ENCODE measurements around the gene REELD1.
A peak's percentile ranks its signal among the peaks of the same experiment; 100 is the strongest.

The REELD1 gene

DNA sequence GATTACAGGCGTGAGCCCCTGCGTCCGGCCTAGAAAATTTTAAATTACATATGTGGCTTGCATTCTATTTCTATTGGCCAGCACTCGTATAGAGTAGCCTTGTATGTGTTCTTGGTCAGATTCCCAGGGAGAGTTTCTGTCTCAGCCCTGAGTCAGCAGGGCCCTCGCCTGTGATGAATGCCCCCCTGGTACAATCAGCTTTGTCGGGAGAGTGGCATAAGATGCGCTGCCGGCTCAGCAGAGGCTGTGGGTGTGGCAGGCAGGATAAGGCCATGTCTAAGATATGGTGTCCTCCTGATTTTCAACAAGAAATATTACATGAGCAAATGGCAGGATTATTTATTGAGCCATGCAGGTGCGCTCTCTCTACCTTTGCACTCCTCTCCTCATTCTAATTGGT lies 1.6 kb upstream of the REELD1 start:
- TF ChIP-seq CTCF (IDR thresholded peaks at IDR 0.05; ENCODE audit: insufficient read depth, low read depth, low read length, missing control alignments): no peak
- no peak for DNase-seq (ENCODE audit: low read depth)
- H3K4me3 ChIP-seq (ENCODE audit: low read length): no peak overlapping the region

DNA sequence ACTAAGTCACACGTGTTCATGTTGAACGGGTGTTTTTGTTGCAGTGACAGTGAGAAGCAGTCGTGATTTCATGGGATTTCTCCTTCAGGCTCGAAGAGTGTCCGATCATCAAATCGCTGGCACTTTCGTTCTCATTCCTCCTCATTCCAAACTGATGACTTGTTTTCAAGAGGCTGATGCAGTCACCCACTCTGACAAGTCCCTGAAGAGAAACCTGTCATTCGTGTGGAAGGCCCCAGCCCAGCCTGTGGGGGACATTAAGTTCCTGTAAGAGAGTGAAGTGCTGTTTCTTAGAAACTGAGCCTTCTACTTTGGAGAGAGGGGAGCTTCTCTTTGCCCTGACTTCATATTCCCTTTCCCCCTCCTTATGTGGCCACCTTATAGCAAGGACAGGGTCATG lies 8.0 kb downstream of the REELD1 start:
- H3K4me3 ChIP-seq (ENCODE audit: low read length): no peak overlapping the region
- no peak for TF ChIP-seq CTCF (IDR thresholded peaks at IDR 0.05; ENCODE audit: insufficient read depth, low read depth, low read length, missing control alignments)
- DNase-seq (ENCODE audit: low read depth): peak; percentile 71

GRCh38 chr4:146224326-146224966 lies 10.1 kb downstream of the REELD1 start:
- DNase-seq (ENCODE audit: low read depth): peak; percentile 12
- no peak overlapping the region for H3K4me3 ChIP-seq (ENCODE audit: low read length)
- TF ChIP-seq CTCF (IDR thresholded peaks at IDR 0.05; ENCODE audit: insufficient read depth, low read depth, low read length, missing control alignments): no peak

- TF ChIP-seq CTCF (IDR thresholded peaks at IDR 0.05; ENCODE audit: insufficient read depth, low read depth, low read length, missing control alignments): no peak
- H3K4me3 ChIP-seq (ENCODE audit: low read length): no peak overlapping the region
- no peak for DNase-seq (ENCODE audit: low read depth)
These were observed 15.1 kb downstream of the REELD1 start for GRCh38 chr4:146229406-146229805.

GRCh38 chr4:146232131-146232722 lies 17.9 kb downstream of the REELD1 start:
- peak; percentile 84 for DNase-seq (ENCODE audit: low read depth)
- H3K4me3 ChIP-seq (ENCODE audit: low read length): no peak overlapping the region
- no peak for TF ChIP-seq CTCF (IDR thresholded peaks at IDR 0.05; ENCODE audit: insufficient read depth, low read depth, low read length, missing control alignments)

DNA sequence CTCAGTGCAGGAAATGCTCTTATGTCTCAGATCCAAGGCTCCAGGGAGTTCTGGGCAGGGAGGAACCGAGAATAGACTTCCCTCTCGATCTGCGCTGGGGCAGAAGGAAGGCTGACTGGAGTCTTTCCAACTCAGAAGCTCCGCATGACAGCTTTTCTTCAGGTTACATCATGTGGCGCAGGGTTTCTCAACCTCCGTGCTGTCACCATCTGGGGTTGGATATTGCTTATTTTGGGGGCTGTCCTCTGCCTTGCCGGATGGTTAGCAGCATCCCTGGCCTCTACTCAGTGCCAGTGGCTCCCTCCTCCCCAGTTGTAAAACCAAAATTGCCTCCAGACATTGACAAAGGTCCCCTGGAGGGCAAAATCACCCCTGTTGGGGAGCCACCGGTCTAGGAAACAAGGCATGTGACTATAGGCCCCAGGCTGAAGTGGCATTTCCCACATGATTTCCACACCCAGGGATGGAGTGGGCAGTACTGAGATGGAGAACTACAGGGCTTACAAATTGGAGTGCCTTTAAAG lies 21.4 kb downstream of the REELD1 start:
- DNase-seq (ENCODE audit: low read depth): no peak

More for the DNA sequence above, 21.4 kb downstream of the REELD1 start:
- H3K4me3 ChIP-seq (ENCODE audit: low read length): no peak overlapping the region
- no peak for TF ChIP-seq CTCF (IDR thresholded peaks at IDR 0.05; ENCODE audit: insufficient read depth, low read depth, low read length, missing control alignments)

Data from epithelial cell of esophagus (primary cell).